Measurements from ENCODE around the gene RAP1GAP.

The RAP1GAP gene

DNA sequence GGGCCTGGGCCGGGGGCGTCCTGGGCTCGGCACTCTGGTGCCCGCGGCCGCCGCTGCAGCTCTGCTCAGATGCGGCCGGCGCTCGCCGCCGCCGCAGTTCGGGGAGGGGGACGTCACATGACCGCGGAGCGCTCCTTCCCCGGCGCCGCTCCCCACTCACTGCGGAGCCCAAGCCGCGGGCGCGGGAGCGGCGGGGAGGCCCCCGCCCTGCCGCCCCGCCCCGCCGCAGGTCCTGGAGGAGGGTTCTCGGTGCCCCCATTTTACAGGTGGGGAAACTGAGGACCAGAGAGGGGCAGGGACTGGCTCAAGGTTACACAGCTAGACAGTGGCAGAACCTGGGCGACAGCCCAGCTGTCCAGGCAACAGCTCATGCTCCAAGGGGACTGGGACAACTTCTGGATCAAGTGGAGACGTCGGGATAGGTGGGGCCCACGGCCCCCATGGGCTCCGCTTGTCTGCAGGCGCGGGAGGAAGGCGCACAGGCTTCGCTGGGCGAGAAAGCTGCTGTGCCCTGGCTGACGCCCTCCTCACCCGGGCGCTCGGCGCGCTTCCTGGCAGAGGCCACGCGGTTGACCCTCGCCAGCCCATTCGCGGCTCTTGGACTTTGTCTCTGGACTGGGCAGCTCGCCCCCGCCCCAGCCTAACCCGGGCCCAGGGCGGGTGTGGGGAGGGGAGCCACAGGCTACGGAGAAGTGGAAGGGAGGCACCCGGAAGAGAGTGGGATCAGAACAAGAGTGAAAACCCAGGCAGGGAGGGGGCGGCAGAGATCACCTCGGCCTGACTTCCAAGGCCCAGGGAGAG is at the start of gene RAP1GAP:
TSS of gene RAP1GAP (minus strand) at position 100 of the 801 bp plus-strand sequence. CDS start 49,325 bp downstream, outside the sequence.
- in situ Hi-C loops (cut with MboI; ENCODE audit: low sequenced_read_pairs): loop anchor here (25.0 kb wide), 1 partner anchor 293 kb away; no protein-coding TSS in a partner anchor

GRCh38 chr1:21716169-21716568 is 47.0 kb upstream of the RAP1GAP start:
- in situ Hi-C loops (cut with MboI; ENCODE audit: low sequenced_read_pairs): no loop called here

DNA sequence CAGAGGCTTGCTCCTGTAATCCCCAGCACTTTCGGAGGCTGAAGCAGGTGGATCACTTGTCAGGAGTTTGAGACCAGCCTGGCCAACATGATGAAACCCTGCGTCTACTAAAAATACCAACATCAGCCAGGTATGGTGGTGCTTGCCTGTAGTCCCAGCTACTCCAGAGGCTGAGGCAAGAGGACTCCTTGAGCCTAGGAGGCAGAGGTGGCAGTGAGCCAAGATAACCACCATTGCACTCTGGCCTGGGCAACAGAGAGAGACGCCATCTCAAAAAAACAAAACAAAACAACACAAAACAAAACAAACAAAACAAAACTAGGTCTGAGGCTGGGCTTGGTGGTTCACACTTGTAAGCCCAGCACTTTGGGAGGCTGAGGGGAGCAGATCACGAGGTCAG is 38.7 kb upstream of the RAP1GAP start:
- in situ Hi-C loops (cut with MboI; ENCODE audit: low sequenced_read_pairs): no loop called here

- in situ Hi-C loops (cut with MboI; ENCODE audit: low sequenced_read_pairs): no loop called here
Observed at GRCh38 chr1:21707086-21707840, 38.1 kb upstream of the RAP1GAP start.

DNA sequence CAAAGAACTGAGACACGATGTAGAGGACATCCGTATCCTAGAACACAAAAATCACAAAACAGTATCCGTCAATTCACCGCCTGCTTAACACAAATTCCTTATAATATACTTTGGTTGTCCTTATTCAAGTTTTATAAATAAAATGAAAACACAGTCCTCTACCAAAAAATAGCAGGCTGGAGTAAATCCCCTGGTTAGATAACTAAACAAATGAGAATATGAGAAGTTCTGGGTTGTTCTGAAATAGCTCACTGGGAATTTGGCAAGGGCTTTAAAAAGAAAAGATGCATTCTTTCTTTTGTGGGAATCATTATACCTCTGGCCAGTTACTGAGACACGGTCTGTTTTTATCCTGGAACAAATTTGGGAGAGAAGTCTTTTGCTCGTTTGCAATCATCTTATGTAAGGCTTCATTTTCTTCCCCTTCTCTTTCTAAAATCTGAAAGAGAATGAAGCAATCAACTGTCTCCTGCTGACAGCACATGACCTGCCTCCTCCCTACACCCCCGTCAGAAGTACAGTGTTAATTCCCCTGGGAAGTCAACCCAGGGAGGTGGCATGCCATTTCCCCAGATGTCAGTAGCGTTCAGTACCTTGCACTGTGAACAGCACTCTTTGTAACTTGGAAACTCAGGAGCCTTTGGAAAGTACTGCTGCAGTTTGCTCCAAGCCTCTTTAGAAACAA is 37.1 kb upstream of the RAP1GAP start:
- in situ Hi-C loops (cut with MboI; ENCODE audit: low sequenced_read_pairs): no loop called here

DNA sequence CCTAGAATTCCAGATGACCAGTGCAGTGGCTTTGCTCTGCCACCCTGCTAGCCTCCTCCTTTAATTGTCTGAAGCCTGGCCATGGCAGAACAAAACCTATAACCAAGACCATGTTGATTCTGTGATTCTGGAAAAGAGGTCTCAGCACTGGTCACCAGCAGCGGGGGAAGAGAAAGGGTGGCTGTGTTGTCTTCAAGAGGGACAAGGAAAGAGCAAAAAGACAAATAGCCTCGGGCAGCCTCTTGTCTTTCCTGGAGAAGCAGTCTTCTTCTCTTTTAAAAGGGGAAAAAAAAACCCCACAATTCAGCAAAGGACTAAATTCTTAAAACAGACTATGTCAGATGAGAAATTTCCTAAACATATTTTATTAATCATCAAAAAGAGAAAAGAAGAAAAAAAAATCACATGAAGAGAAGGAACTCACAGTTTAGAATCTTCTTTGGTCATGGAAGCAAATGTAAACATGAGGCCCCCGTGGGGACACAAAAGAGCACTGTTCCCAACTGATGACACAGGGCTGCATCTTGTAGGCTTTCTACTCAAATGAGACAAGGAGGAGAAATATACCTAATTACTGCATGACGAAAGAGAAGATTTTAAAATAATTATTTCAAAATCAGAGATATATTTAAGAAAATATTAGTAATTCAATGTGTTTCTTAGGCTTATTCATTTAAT is 36.3 kb upstream of the RAP1GAP start:
- in situ Hi-C loops (cut with MboI; ENCODE audit: low sequenced_read_pairs): no loop called here

GRCh38 chr1:21704145-21704544 is 35.0 kb upstream of the RAP1GAP start:
- in situ Hi-C loops (cut with MboI; ENCODE audit: low sequenced_read_pairs): no loop called here

- in situ Hi-C loops (cut with MboI; ENCODE audit: low sequenced_read_pairs): no loop called here
Observed at GRCh38 chr1:21703318-21703963, 34.3 kb upstream of the RAP1GAP start.

GRCh38 chr1:21702780-21703179 is 33.6 kb upstream of the RAP1GAP start:
- in situ Hi-C loops (cut with MboI; ENCODE audit: low sequenced_read_pairs): no loop called here

DNA sequence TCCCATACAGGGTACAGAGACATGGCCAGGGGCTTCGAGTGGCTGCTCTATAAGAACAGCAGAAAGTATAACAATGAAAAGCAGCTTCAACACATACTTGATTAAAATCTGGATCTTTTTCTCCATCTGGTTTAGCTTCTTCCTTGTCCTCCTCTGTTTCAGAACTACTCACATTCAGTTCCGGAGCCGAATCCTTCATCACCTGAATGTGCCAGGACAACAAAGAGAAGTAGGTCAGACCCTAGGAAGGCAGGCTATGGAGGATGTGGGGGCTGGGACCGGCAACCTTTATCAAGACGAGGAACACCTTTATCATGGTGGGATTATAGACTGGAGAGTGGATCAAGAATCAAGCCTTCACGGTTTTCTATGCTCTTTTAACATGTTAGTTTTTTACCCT is 32.2 kb upstream of the RAP1GAP start:
- in situ Hi-C loops (cut with MboI; ENCODE audit: low sequenced_read_pairs): no loop called here

DNA sequence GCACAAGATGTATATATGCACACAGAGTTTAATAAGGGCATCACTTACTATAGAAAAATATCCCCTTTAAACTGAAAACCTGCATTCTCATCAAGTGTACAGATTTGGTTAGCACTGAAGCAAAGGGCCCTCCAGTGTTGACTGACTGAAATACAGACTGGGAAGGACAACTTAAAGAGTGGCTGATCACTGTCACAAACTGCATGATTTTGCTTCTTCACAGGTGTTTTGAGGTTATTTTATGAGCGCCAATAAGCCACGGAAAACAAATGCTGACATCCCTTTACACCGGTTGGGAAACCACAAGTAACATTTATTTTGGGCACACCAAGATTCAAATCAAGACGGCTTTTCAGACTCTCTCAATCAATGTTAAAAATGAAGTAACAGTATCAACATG is 30.9 kb upstream of the RAP1GAP start:
- in situ Hi-C loops (cut with MboI; ENCODE audit: low sequenced_read_pairs): no loop called here

DNA sequence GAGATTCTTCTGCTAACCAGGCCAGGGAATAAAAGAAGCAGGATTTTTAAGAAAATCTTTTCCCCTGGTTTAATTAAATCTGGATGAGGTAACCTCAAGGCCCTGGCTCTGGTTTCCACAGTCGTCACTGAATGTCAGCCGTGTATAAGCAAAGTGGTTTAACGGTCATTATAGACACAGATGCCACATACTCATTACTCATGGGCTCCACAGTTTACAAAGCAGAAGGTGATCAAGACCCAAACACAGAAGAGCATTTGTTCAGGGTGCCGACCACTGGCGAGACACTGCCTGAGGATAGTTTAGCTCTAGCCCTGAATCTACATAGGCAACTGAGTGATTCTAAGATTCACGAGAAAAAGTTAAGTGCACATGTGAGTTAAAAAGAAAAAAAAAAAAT is 27.8 kb upstream of the RAP1GAP start:
- in situ Hi-C loops (cut with MboI; ENCODE audit: low sequenced_read_pairs): no loop called here

DNA sequence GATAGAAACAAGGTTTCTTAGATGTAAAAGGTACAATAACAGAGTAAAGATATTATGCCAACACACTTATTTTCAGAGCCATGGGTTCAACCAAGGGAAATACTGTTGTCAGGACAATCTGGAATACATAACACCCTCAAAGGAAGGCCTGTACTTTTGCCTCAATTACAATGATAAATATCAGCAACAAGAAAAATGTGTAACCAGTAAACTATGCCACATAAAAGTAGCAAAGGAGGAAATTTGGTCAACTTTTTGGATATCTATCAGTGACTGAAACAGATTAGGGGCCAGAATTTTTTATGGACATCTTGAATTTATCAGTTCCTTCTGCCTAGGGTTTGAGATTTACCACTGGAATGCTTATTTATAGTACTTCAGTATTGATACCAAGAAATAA is 24.6 kb upstream of the RAP1GAP start:
- in situ Hi-C loops (cut with MboI; ENCODE audit: low sequenced_read_pairs): no loop called here

- in situ Hi-C loops (cut with MboI; ENCODE audit: low sequenced_read_pairs): no loop called here
Observed at GRCh38 chr1:21691739-21692138, 22.6 kb upstream of the RAP1GAP start.

- in situ Hi-C loops (cut with MboI; ENCODE audit: low sequenced_read_pairs): no loop called here
Observed at GRCh38 chr1:21689661-21690372, 20.7 kb upstream of the RAP1GAP start.

GRCh38 chr1:21687081-21687529 is 17.9 kb upstream of the RAP1GAP start:
- in situ Hi-C loops (cut with MboI; ENCODE audit: low sequenced_read_pairs): no loop called here

DNA sequence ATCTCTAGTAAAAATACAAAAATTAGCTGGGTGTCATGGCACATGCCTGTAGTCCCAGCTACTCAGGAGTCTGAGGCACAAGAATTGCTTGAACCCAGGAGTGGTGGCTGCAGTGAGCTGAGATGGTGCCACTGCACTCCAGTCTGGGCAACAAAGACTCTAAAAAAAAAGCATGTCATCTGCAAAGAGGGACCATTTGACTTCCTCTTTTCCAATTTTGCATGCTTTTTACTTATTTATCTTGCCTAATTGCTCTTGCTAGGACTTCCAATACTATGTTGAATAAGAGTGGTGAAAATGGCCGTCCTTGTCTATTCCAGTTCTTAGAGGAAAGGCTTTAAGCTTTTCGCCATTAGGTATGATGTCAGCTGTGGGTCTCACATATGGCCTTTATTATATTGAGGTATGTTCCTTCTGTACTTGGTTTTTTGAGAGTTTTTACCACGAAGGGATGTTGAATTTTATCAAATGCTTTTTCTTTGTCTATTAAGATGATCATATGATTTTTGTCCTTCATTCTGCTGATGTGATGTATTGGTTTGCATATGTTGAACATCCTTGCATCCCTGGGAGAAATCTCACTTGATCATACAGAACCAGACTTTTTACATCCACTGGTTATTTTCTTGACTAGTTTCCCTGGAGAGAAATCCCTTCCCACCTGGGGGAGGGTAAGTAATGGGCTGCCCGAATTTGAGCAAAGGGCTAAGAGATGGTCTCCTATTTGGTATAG is 17.0 kb upstream of the RAP1GAP start:
- in situ Hi-C loops (cut with MboI; ENCODE audit: low sequenced_read_pairs): no loop called here

DNA sequence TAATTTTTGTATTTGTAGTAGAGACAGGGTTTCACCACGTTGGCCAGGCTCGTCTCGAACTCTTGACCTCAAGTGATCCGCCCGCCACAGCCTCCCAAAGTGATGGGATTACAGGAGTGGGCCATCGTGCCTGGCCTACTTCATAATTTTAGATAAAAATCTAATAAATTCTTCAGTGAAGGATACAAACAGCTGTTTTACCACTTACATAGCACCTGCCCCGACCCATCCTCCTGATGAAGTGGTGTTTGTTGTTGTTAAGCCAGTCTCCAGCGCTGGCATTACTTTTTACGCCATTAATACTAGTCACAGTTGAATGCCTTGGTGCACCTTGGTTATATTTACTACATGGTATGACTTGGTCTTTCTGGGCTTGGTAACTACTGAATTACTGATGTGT is 12.3 kb upstream of the RAP1GAP start:
- in situ Hi-C loops (cut with MboI; ENCODE audit: low sequenced_read_pairs): no loop called here

DNA sequence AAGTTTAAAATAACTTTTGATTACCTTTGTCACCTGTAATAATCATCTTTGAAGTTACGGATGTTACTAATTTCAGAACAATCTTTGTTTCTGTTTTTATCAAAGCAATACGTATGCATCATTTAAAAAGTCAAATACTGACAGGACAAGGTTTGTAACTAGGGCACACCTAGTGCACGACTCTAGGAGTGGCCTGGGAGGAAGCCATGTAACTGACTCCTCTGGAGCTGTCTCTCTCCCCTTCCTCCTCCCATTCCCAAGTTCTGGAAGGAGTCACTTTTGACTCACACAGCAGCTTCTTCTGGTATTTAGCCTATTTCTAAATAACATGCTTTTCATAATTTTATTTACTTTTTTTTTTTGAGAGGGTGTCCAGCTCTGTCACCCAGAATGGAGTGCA is 11.8 kb upstream of the RAP1GAP start:
- in situ Hi-C loops (cut with MboI; ENCODE audit: low sequenced_read_pairs): no loop called here
